Lower leg skin (tissue), 4 donors: Measurements from ENCODE around the gene FAM221B. TPM values are rescaled to one million over a fixed set of nuclear protein-coding genes. Genes with fewer than 3 reads are reported as not detected.

Experiments
- DNase-seq, 2 donors: peaks; one replicate each; pipeline ENCODE4 v3.0.0-alpha.2; 2019; ENCODE audit warnings: low spot score in 2 of 2
- H3K4me3 ChIP-seq: fragments of 200-600 bp; sonication (generic); 2 replicates; pipeline ENCODE4 v1.5.1; 2017; ENCODE audit warnings: mild to moderate bottlenecking, low read depth; ENCODE audit not compliant: poor library complexity, severe bottlenecking
- POLR2A ChIP-seq, 2 donors: fragments of 450-650 bp; IDR thresholded peaks; one replicate each; pipeline ENCODE4 v1.6.1; 2016 to 2017; ENCODE audit warnings: antibody characterized with exemption in 2 of 2, mild to moderate bottlenecking in 1 of 2, moderate library complexity in 1 of 2
- WGBS, 2 donors: methylation state at CpG; one replicate each; pipeline ENCODE4 v1.1.5; 2018; 5-methylcytosine and 5-hydroxymethylcytosine counted together
- intact Hi-C: fragments of 100-400 bp; cut with DNase I; formaldehyde crosslinking; loops from one replicate; pipeline ENCODE4 v1.15.0; 2023; ENCODE audit warnings: low total_unique reads
- total RNA-seq, 4 donors: library from RNA; depleted of rRNA; stranded (reverse); fragments of >200 nt; gene quantifications; one replicate each; pipeline ENCODE4 v1.1.0, GENCODE V29; 2016
- TF ChIP-seq, protein P1 (sequence below), 3 donors: fragments of 450-650 bp; IDR thresholded peaks; one replicate each; pipeline ENCODE4 v1.5.1; 2016; ENCODE audit warnings: antibody characterized with exemption in 3 of 3, mild to moderate bottlenecking in 3 of 3, moderate library complexity in 2 of 3

The FAM221B gene
- total RNA-seq, 4 donors from 2014 or later, result not detected

DNA sequence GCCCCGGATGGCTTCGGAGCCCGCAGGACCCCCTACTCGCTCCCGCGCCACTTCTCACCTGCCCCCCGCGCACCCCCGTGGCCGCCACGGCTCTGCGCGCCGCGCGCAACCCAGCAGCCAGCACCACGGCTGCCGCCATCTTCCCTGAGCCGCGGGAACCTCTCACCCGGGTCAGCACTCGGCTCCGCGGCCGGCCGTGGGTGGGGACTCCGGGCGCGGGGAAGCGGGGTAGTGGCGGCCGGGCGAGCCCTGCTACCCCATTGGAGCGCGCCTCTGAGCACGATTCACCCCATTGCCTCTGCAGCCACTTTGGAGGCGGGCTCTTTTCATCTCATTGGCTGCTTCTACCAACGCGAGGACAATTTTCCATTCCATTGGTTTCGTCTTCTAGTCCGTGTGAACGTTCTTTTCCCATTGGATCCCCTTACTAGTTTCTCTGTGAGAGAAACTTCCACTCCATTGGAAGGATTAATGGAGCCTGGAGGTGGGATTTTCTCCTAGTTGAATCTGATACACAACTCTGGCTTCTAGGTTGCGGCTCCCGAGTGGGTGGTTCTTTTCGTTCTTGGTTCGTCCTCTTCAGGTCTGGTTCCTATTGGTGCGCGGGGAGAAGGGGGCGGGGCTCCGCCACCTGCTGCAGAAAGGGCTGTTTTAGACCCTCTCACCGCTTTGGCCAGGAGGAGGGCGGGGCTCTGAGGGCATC is 13.5 kb downstream of the FAM221B start, which contains the start of gene HINT2:
Gene HINT2, minus strand, starts transcription at position 202 of the 703 bp plus-strand sequence. Its CDS starts 63 bp downstream, at position 139.
- intact Hi-C loops, result no loop called here
- peak in 1 of 2 donors; percentile 45 for TF ChIP-seq POLR2A (IDR thresholded peaks at IDR 0.05)
- TF ChIP-seq, protein P1, sequence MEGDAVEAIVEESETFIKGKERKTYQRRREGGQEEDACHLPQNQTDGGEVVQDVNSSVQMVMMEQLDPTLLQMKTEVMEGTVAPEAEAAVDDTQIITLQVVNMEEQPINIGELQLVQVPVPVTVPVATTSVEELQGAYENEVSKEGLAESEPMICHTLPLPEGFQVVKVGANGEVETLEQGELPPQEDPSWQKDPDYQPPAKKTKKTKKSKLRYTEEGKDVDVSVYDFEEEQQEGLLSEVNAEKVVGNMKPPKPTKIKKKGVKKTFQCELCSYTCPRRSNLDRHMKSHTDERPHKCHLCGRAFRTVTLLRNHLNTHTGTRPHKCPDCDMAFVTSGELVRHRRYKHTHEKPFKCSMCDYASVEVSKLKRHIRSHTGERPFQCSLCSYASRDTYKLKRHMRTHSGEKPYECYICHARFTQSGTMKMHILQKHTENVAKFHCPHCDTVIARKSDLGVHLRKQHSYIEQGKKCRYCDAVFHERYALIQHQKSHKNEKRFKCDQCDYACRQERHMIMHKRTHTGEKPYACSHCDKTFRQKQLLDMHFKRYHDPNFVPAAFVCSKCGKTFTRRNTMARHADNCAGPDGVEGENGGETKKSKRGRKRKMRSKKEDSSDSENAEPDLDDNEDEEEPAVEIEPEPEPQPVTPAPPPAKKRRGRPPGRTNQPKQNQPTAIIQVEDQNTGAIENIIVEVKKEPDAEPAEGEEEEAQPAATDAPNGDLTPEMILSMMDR (IDR thresholded peaks at IDR 0.05), result no peak
- WGBS, 2 donors, result 0 to 1% methylated on average over 25 to 27 of the region's 52 CpGs
- H3K4me3 ChIP-seq, result peak within 1 kb of the TSS; percentile 72
- DNase-seq, result peak; percentile 96 to 99

DNA sequence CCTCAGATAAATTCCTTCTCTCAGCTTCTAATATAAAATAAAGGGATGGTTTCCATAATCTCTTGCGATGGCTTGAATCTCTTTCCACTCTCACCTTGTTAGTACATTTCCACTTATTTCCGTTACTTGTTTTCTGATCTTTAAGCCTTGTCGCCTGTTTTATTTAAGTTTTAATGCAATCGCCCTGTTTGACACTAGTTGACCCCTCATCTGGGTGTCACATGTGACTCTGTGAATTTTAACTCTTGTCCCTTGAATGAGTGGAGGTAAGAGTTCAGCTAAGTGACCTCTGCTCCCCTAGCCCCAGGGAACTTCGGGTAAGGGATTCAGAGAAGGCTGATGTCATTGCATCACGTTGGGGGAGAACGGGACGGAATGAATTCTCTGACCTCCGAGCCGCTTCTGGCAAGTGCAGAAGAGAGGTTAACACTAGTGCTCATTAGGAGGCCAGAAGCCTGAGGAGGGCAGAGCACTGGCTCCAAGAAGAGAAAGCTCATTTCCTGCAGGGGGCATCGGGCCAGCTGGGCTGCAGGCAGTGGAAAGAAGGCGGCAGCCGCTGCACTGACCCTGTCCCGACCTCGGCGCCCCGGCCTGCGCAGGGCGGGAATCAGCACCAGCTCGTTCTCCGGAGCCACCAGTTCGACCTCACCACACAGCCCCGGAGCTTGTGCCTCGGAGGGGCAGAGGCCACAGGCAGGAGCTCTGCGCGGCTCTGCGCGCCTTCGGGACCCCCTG is 14.3 kb downstream of the FAM221B start:
- intact Hi-C loops, result no loop called here
- TF ChIP-seq, protein P1 (IDR thresholded peaks at IDR 0.05), result no peak
- no peak for TF ChIP-seq POLR2A (IDR thresholded peaks at IDR 0.05)
- peak overlapping the region; percentile 72 for H3K4me3 ChIP-seq
- peak in 1 of 2 donors; percentile 91 for DNase-seq
- 7 to 11% methylated on average over 19 to 27 of the region's 29 CpGs for WGBS, 2 donors

DNA sequence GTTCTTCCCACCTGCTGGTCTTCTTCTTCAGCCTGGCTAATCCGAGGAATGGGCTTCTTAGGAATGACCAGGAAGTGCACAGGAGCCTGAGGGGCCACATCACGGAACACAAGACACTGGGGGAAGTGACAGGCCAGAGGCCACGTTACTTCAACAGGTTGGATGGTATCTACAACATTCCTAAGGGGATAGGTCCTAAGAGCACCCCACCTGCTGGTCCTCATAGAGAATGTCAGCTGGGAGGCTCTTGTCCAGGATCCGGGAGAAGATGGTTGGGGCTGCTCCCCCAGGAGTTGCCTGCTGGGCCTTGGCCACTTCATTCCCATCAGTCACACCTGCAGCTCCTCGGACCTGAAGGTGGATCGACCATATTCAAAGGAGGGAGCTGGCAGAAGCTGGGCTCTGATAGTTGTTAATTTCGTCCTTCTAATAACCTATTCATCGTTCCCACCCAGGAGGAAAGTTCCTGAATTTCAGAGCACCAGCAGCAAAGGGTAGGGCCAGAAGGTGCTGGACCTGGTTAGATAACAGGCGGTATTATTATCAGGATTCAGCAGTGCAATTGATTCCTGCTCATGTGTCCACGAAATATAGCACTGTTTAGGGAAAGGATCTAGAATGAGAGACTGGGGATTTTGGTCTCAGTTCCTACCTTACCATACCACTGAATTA is 15.0 kb downstream of the FAM221B start:
- 75 to 78% methylated on average over 10 of the region's 10 CpGs for WGBS, 2 donors
- intact Hi-C loops, result no loop called here
- no peak for DNase-seq
- no peak overlapping the region for H3K4me3 ChIP-seq
- TF ChIP-seq POLR2A (IDR thresholded peaks at IDR 0.05), result no peak
- TF ChIP-seq, protein P1 (IDR thresholded peaks at IDR 0.05), result no peak

DNA sequence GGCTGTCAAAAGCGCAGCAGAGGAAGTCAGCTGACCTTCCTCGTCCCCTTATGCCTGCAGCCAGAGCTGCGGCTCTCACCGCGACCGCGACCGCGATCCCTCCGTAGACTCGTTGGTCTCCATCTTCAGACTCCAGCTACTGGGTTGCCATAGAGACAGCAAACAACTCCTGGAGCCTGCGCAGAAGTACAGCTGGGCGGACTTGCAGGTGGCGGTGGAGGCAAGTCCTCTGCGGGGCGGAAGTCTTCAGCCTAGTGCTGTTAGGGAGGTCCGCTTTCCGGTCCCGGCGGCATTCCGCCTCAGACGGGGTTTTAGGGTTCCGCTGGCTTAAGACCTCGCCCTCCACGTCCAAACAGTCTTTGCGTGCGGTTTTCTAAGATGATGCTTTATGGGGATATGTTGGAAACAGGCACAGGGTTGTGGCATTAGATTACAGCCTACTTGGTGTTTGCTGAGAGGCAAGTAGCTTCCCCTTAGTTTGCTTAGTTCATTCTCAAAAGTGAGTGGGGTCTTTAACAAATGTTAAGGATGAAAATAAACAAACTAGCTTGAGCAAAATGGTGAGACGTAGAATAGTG is 16.4 kb downstream of the FAM221B start, which contains the start of gene SPAG8:
Gene SPAG8, minus strand, starts transcription at position 238 of the 578 bp plus-strand sequence. Its CDS starts 115 bp downstream, at position 123.
- WGBS, 2 donors, result 2 to 3% methylated on average over 27 to 28 of the region's 28 CpGs
- intact Hi-C loops, result no loop called here

More for the DNA sequence above, 16.4 kb downstream of the FAM221B start, which contains the start of gene SPAG8:
- DNase-seq, result peak; percentile 93 to 99
- no peak for TF ChIP-seq POLR2A (IDR thresholded peaks at IDR 0.05)
- TF ChIP-seq, protein P1 (IDR thresholded peaks at IDR 0.05), result no peak
- peak within 1 kb of the TSS; percentile 21 for H3K4me3 ChIP-seq
